Spleen (tissue), 7 donors: ENCODE measurements around the gene CGRRF1.

Source experiments
- CTCF ChIP-seq, 11 experiments: fragments of 200-600 bp in 7 of 11; fragments of 450-650 bp in 4 of 11; sonication (generic) in 4 of 11; IDR thresholded peaks in 8 of 11; conservative IDR thresholded peaks in 3 of 11; 1 replicate in 7 of 11; 2 replicates in 4 of 11; pipeline versions ENCODE4 v1.4.0 to v1.8.0; 2016 to 2021; ENCODE audit warnings: antibody characterized with exemption in 11 of 11, inconsistent platforms in 4 of 11, mild to moderate bottlenecking in 1 of 11
- POLR2A ChIP-seq, 3 donors: fragments of 450-650 bp; IDR thresholded peaks; one replicate each; pipeline ENCODE4 v1.5.1; 2017; ENCODE audit warnings: antibody characterized with exemption in 3 of 3, mild to moderate bottlenecking in 1 of 3
- donor health status: DM: no; HTN: no; CAD: no; lungs with moderate emphysema.
- donor health status: DM: no; HTN: no; CAD: no.
- donor health status: DM: no; HTN: no; CAD: no.

- TF ChIP-seq POLR2A (IDR thresholded peaks at IDR 0.05) (no peak), CTCF (IDR thresholded peaks at IDR 0.05 in 8 of 11, conservative IDR thresholded peaks at IDR 0.05 in 3 of 11) (no peak)
Measured at GRCh38 chr14:54462048-54462447, 47.7 kb upstream of the CGRRF1 start.
